Effector CD4-positive, alpha-beta T cell (primary cell): ENCODE data around the gene MFAP3.

Source experiments
- DNase-seq: peaks from one replicate; pipeline ENCODE4 v3.0.0-alpha.2; 2020

MFAP3 gene

DNA sequence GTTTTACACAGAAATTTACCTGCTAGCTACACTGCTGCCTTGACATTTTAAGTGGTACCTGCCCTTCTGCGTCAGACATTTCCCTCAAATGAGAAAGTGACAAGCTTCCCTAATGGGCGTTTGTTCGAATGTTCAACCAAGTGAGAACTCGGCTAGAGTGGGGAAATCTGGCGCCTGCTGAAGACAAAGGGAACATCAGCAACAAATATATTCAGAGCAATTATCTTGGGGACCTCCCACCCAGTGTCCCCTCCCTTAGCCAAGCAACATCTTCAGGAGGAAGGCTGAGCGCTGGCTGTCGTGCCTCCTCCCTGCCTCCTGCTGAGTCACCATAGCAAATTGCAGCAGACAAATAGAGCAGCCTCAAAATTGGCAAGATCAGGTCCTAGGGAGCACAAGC lies 57.1 kb downstream of the MFAP3 start:
- no peak for DNase-seq

DNA sequence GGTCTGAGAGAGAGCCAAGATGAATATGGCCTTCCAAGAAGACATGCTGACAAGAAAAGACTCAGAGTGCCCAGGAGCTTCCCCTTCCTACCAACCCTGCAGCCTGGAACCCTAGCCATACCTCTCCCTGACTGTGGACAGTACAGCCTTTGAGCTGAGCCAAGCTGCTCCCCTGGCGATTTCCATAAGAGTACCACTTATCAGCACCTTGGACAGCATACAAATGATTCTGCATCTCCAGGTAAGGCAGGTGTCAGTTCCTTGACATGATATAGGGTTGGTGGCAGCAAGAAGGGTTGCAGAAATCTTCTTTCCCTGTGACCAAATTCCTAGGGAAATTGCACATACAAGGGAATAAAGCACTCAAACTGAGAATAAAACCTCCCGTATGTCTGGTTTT lies 58.3 kb downstream of the MFAP3 start:
- no peak for DNase-seq

DNA sequence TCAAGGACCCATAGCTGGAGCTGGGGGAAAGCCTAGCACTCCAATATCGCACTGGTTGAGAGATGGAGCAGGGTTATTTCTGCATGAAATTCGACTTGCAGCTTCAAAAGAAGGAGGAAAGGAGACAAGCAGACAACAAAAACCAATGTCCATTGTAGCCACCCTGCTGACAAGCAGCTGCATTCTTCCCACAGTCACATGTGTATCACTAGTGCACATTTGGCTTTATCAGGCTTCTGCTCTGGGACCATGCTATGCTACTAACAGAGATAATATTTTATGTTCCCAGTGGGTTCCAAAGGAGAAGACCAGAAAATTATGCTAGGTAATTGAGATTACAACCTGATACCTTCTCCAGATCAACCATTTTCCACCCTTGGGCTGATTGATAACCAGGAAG lies 59.7 kb downstream of the MFAP3 start:
- no peak for DNase-seq

DNA sequence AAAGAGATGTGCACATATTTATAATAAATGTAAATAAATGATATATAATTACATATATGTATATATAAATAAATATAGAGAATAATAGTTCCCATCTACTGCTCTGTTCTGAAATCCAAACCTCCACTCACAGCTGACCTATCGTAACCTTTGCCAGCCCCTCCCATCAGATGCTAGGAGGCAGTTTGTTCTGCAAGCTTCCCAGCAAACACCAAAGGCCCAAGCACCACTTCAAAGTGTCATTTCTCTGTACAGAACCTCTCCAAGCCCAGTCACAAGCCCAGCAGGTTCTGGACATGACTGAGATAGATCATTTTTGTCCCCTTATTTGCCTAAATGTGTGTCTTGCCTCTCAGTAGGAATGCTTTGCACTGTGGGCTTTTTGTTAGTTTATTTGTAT lies 62.4 kb downstream of the MFAP3 start:
- DNase-seq, result no peak

DNA sequence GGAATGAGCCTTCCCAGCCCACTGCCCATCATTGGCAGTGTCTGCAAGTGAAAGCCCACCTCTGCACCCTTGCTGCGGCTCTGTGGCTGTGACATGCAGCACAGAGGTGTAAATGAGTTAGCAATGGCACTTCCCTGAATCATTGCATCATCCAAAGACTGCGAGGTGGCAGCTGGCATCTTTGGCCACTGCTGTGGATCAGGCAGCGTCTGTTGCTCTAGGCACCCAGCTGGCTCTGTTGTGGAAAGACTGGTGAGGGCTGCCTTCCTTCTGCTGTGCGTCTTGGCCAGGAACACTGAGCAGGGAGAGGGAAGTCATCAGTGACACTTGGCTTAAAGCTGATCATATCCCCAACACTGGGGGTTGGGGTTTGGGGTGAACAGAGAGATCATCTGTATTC lies 64.5 kb downstream of the MFAP3 start:
- no peak for DNase-seq
